ENCODE results near the gene APAF1.

DNA sequence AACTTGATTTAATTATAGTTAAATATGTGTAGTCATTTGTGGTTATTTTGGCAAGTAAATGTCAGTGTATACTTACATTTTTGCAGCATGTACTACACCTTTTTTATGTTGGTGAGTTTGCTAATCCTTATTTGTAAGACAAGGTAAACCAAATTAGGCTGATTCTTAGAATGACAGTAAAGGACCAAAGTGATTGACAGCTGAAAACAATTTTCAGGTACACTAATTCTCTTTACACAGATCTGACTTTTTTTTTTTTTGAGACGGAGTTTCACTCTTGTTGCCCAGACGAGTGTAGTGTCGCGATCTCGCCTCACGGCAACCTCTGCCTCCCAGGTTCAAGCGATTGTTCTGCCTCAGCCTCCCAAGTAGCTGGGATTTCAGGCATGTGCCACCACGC lies 43.2 kb upstream of the APAF1 start:
- TF ChIP-seq EZH2 (IDR thresholded peaks at IDR 0.05; ENCODE audit: borderline replicate concordance, insufficient read depth, low read depth, low read length, poor library complexity, severe bottlenecking) (no peak), CTCF (IDR thresholded peaks at IDR 0.05) (no peak)
